ENCODE results near the gene SLX4IP.
"Not testable (repeated sequence)": the region's sequence is repeated elsewhere in the genome, so short reads cannot be mapped to it uniquely, and the experiment has no call there.

The SLX4IP gene

GRCh38 chr20:10573273-10573950 is 138.3 kb downstream of the SLX4IP start:
- DNase-seq (ENCODE audit: low read depth in 1 of 2, low spot score in 1 of 2): no peak
- in situ Hi-C loops (cut with HindIII; ENCODE audit: low pct_unique_long_range_greater_than_20kb, low sequenced_read_pairs): no loop called here

GRCh38 chr20:10573951-10574339 is 138.8 kb downstream of the SLX4IP start:
- in situ Hi-C loops (cut with HindIII; ENCODE audit: low pct_unique_long_range_greater_than_20kb, low sequenced_read_pairs): no loop called here

More at GRCh38 chr20:10573273-10573950, 138.3 kb downstream of the SLX4IP start:
- no peak for TF ChIP-seq JUND (IDR thresholded peaks at IDR 0.05; ENCODE audit: low read depth)

GRCh38 chr20:10576411-10577090 is 141.4 kb downstream of the SLX4IP start:
- in situ Hi-C loops (cut with HindIII; ENCODE audit: low pct_unique_long_range_greater_than_20kb, low sequenced_read_pairs): no loop called here
- DNase-seq (ENCODE audit: low read depth in 1 of 2, low spot score in 1 of 2): no peak
- no peak for TF ChIP-seq JUND (IDR thresholded peaks at IDR 0.05; ENCODE audit: low read depth)

More at GRCh38 chr20:10573951-10574339, 138.8 kb downstream of the SLX4IP start:
- TF ChIP-seq JUND (IDR thresholded peaks at IDR 0.05; ENCODE audit: low read depth): no peak
- no peak for DNase-seq (ENCODE audit: low read depth in 1 of 2, low spot score in 1 of 2)

GRCh38 chr20:10577648-10578047 is 142.5 kb downstream of the SLX4IP start:
- no peak for TF ChIP-seq JUND (IDR thresholded peaks at IDR 0.05; ENCODE audit: low read depth)
- in situ Hi-C loops (cut with HindIII; ENCODE audit: low pct_unique_long_range_greater_than_20kb, low sequenced_read_pairs): no loop called here
- no peak for DNase-seq (ENCODE audit: low read depth in 1 of 2, low spot score in 1 of 2)

- DNase-seq (ENCODE audit: low read depth in 1 of 2, low spot score in 1 of 2): no peak
- in situ Hi-C loops (cut with HindIII; ENCODE audit: low pct_unique_long_range_greater_than_20kb, low sequenced_read_pairs): no loop called here
- TF ChIP-seq JUND (IDR thresholded peaks at IDR 0.05; ENCODE audit: low read depth): no peak
Measured at GRCh38 chr20:10578607-10579006, 143.5 kb downstream of the SLX4IP start.

GRCh38 chr20:10579942-10580341 is 144.8 kb downstream of the SLX4IP start:
- no peak for TF ChIP-seq JUND (IDR thresholded peaks at IDR 0.05; ENCODE audit: low read depth)
- in situ Hi-C loops (cut with HindIII; ENCODE audit: low pct_unique_long_range_greater_than_20kb, low sequenced_read_pairs): no loop called here
- DNase-seq (ENCODE audit: low read depth in 1 of 2, low spot score in 1 of 2): no peak

- no peak for DNase-seq (ENCODE audit: low read depth in 1 of 2, low spot score in 1 of 2)
- in situ Hi-C loops (cut with HindIII; ENCODE audit: low pct_unique_long_range_greater_than_20kb, low sequenced_read_pairs): no loop called here
- no peak for TF ChIP-seq JUND (IDR thresholded peaks at IDR 0.05; ENCODE audit: low read depth)
Measured at GRCh38 chr20:10580700-10581099, 145.6 kb downstream of the SLX4IP start.

- in situ Hi-C loops (cut with HindIII; ENCODE audit: low pct_unique_long_range_greater_than_20kb, low sequenced_read_pairs): no loop called here
- DNase-seq (ENCODE audit: low read depth in 1 of 2, low spot score in 1 of 2): no peak
- no peak for TF ChIP-seq JUND (IDR thresholded peaks at IDR 0.05; ENCODE audit: low read depth)
Measured at GRCh38 chr20:10581823-10582222, 146.7 kb downstream of the SLX4IP start.

- DNase-seq (ENCODE audit: low read depth in 1 of 2, low spot score in 1 of 2): no peak
- no peak for TF ChIP-seq JUND (IDR thresholded peaks at IDR 0.05; ENCODE audit: low read depth)
- in situ Hi-C loops (cut with HindIII; ENCODE audit: low pct_unique_long_range_greater_than_20kb, low sequenced_read_pairs): no loop called here
Measured at GRCh38 chr20:10584371-10584770, 149.3 kb downstream of the SLX4IP start.

GRCh38 chr20:10585308-10585707 is 150.2 kb downstream of the SLX4IP start:
- TF ChIP-seq JUND (IDR thresholded peaks at IDR 0.05; ENCODE audit: low read depth): no peak
- in situ Hi-C loops (cut with HindIII; ENCODE audit: low pct_unique_long_range_greater_than_20kb, low sequenced_read_pairs): no loop called here
- no peak for DNase-seq (ENCODE audit: low read depth in 1 of 2, low spot score in 1 of 2)

- in situ Hi-C loops (cut with HindIII; ENCODE audit: low pct_unique_long_range_greater_than_20kb, low sequenced_read_pairs): no loop called here
- TF ChIP-seq JUND (IDR thresholded peaks at IDR 0.05; ENCODE audit: low read depth): no peak
- DNase-seq (ENCODE audit: low read depth in 1 of 2, low spot score in 1 of 2): no peak
Measured at GRCh38 chr20:10586296-10586695, 151.2 kb downstream of the SLX4IP start.

GRCh38 chr20:10590446-10590845 is 155.3 kb downstream of the SLX4IP start:
- in situ Hi-C loops (cut with HindIII; ENCODE audit: low pct_unique_long_range_greater_than_20kb, low sequenced_read_pairs): not testable (repeated sequence)

GRCh38 chr20:10590950-10591671 is 156.0 kb downstream of the SLX4IP start:
- no peak for DNase-seq (ENCODE audit: low read depth in 1 of 2, low spot score in 1 of 2)
- TF ChIP-seq JUND (IDR thresholded peaks at IDR 0.05; ENCODE audit: low read depth): no peak
- in situ Hi-C loops (cut with HindIII; ENCODE audit: low pct_unique_long_range_greater_than_20kb, low sequenced_read_pairs): no loop called here

More at GRCh38 chr20:10590446-10590845, 155.3 kb downstream of the SLX4IP start:
- not testable (repeated sequence) for DNase-seq (ENCODE audit: low read depth in 1 of 2, low spot score in 1 of 2)
